ENCODE data around the gene STAC.
"Not testable (repeated sequence)": the region's sequence is repeated elsewhere in the genome, so short reads cannot be mapped to it uniquely, and the experiment has no call there.

- TF ChIP-seq, protein P1, sequence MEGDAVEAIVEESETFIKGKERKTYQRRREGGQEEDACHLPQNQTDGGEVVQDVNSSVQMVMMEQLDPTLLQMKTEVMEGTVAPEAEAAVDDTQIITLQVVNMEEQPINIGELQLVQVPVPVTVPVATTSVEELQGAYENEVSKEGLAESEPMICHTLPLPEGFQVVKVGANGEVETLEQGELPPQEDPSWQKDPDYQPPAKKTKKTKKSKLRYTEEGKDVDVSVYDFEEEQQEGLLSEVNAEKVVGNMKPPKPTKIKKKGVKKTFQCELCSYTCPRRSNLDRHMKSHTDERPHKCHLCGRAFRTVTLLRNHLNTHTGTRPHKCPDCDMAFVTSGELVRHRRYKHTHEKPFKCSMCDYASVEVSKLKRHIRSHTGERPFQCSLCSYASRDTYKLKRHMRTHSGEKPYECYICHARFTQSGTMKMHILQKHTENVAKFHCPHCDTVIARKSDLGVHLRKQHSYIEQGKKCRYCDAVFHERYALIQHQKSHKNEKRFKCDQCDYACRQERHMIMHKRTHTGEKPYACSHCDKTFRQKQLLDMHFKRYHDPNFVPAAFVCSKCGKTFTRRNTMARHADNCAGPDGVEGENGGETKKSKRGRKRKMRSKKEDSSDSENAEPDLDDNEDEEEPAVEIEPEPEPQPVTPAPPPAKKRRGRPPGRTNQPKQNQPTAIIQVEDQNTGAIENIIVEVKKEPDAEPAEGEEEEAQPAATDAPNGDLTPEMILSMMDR (IDR thresholded peaks at IDR 0.05) = not testable (repeated sequence)
- not testable (repeated sequence) for TF ChIP-seq POLR2AphosphoS5 (IDR thresholded peaks at IDR 0.05; ENCODE audit: insufficient read depth in 1 of 2, low read depth in 1 of 2)
These were observed 73.6 kb downstream of the STAC start for GRCh38 chr3:36453896-36454295.

All from vagina (tissue), 2 donors.